Duodenal mucosa (tissue), 2 donors: ENCODE measurements around the gene SLC9A9.

Experiments used
- H3K27ac ChIP-seq: one replicate; pipeline ENCODE4 v1.7.0; 2013; ENCODE audit warnings: low read depth, low read length
- H3K27me3 ChIP-seq, 2 donors: one replicate each; pipeline ENCODE4 v1.7.0; 2013; ENCODE audit warnings: low read length in 2 of 2, control low read depth in 1 of 2; ENCODE audit not compliant: insufficient read depth in 2 of 2, control insufficient read depth in 1 of 2
- H3K36me3 ChIP-seq, 2 donors: one replicate each; pipeline ENCODE4 v1.7.0; 2013; ENCODE audit warnings: low read length in 2 of 2, control low read depth in 1 of 2; ENCODE audit not compliant: insufficient read depth in 2 of 2, control insufficient read depth in 1 of 2
- H3K4me1 ChIP-seq, 2 donors: one replicate each; pipeline ENCODE4 v1.7.0; 2013; ENCODE audit warnings: low read length in 2 of 2, control low read depth in 1 of 2; ENCODE audit not compliant: insufficient read depth in 2 of 2, control insufficient read depth in 1 of 2
- H3K4me3 ChIP-seq, 2 donors: one replicate each; pipeline ENCODE4 v1.7.0; 2013; ENCODE audit warnings: low read length in 2 of 2, low read depth in 1 of 2
- H3K9ac ChIP-seq, 2 donors: one replicate each; pipeline ENCODE4 v1.7.0; 2013; ENCODE audit warnings: low read length in 2 of 2, low read depth in 1 of 2
- H3K9me3 ChIP-seq, 2 donors: one replicate each; pipeline ENCODE4 v1.7.0; 2013; ENCODE audit warnings: low read length in 2 of 2, control low read depth in 1 of 2; ENCODE audit not compliant: control insufficient read depth in 1 of 2

The SLC9A9 gene

GRCh38 chr3:143408771-143409170 lies 439.5 kb downstream of the SLC9A9 start:
- Histone ChIP-seq H3K4me3 (no peak overlapping the region), H3K9ac (no peak overlapping the region), H3K27me3 (no peaks in the 10 kb centered on the region), H3K36me3 (no peaks in the 10 kb centered on the region), H3K4me1 (no peaks in the 10 kb centered on the region), H3K27ac (no peak overlapping the region), H3K9me3 (no peaks in the 10 kb centered on the region)

GRCh38 chr3:143402602-143403001 lies 445.7 kb downstream of the SLC9A9 start:
- no peaks in the 10 kb centered on the region for H3K36me3 ChIP-seq
- H3K9me3 ChIP-seq, result no peaks in the 10 kb centered on the region
- H3K27ac ChIP-seq, result no peak overlapping the region
- H3K4me3 ChIP-seq, result no peak overlapping the region
- no peaks in the 10 kb centered on the region for H3K27me3 ChIP-seq
- H3K9ac ChIP-seq, result no peak overlapping the region
- no peaks in the 10 kb centered on the region for H3K4me1 ChIP-seq

- H3K27me3 ChIP-seq, result no peaks in the 10 kb centered on the region
- H3K36me3 ChIP-seq, result no peaks in the 10 kb centered on the region
- no peak overlapping the region for H3K9ac ChIP-seq
- H3K4me1 ChIP-seq, result no peaks in the 10 kb centered on the region
- no peaks in the 10 kb centered on the region for H3K9me3 ChIP-seq
- H3K4me3 ChIP-seq, result no peak overlapping the region
- H3K27ac ChIP-seq, result no peak overlapping the region
Observed at GRCh38 chr3:143396790-143397189, 451.5 kb downstream of the SLC9A9 start.

- H3K4me1 ChIP-seq, result no peaks in the 10 kb centered on the region
- no peak overlapping the region for H3K27ac ChIP-seq
- H3K9me3 ChIP-seq, result no peaks in the 10 kb centered on the region
- H3K4me3 ChIP-seq, result no peak overlapping the region
- no peak overlapping the region for H3K9ac ChIP-seq
- H3K27me3 ChIP-seq, result no peaks in the 10 kb centered on the region
- no peaks in the 10 kb centered on the region for H3K36me3 ChIP-seq
Observed at GRCh38 chr3:143389388-143389787, 458.9 kb downstream of the SLC9A9 start.

GRCh38 chr3:143387425-143387824 lies 460.8 kb downstream of the SLC9A9 start:
- H3K9ac ChIP-seq, result no peak overlapping the region

GRCh38 chr3:143384076-143384475 lies 464.2 kb downstream of the SLC9A9 start:
- Histone ChIP-seq H3K27ac (no peak overlapping the region), H3K9me3 (no peaks in the 10 kb centered on the region), H3K36me3 (no peaks in the 10 kb centered on the region)

More at GRCh38 chr3:143387425-143387824, 460.8 kb downstream of the SLC9A9 start:
- Histone ChIP-seq H3K27me3 (no peaks in the 10 kb centered on the region), H3K4me1 (no peaks in the 10 kb centered on the region), H3K9me3 (no peaks in the 10 kb centered on the region), H3K27ac (no peak overlapping the region), H3K36me3 (no peaks in the 10 kb centered on the region), H3K4me3 (no peak overlapping the region)

GRCh38 chr3:143383421-143383820 lies 464.8 kb downstream of the SLC9A9 start:
- H3K9ac ChIP-seq, result no peak overlapping the region
- no peak overlapping the region for H3K4me3 ChIP-seq
- H3K9me3 ChIP-seq, result no peaks in the 10 kb centered on the region

More at GRCh38 chr3:143384076-143384475, 464.2 kb downstream of the SLC9A9 start:
- H3K4me3 ChIP-seq, result no peak overlapping the region
- H3K27me3 ChIP-seq, result no peaks in the 10 kb centered on the region
- no peak overlapping the region for H3K9ac ChIP-seq
- H3K4me1 ChIP-seq, result no peaks in the 10 kb centered on the region

GRCh38 chr3:143382816-143383215 lies 465.5 kb downstream of the SLC9A9 start:
- Histone ChIP-seq H3K4me1 (no peaks in the 10 kb centered on the region), H3K4me3 (no peak overlapping the region), H3K27me3 (no peaks in the 10 kb centered on the region), H3K27ac (no peak overlapping the region), H3K36me3 (no peaks in the 10 kb centered on the region), H3K9me3 (no peaks in the 10 kb centered on the region), H3K9ac (no peak overlapping the region)

More at GRCh38 chr3:143383421-143383820, 464.8 kb downstream of the SLC9A9 start:
- H3K27me3 ChIP-seq, result no peaks in the 10 kb centered on the region
- H3K4me1 ChIP-seq, result no peaks in the 10 kb centered on the region
- H3K27ac ChIP-seq, result no peak overlapping the region
- H3K36me3 ChIP-seq, result no peaks in the 10 kb centered on the region

- Histone ChIP-seq H3K27ac (no peak overlapping the region), H3K9me3 (no peaks in the 10 kb centered on the region), H3K36me3 (no peaks in the 10 kb centered on the region), H3K4me1 (no peaks in the 10 kb centered on the region), H3K4me3 (no peak overlapping the region), H3K27me3 (no peaks in the 10 kb centered on the region), H3K9ac (no peak overlapping the region)
Observed at GRCh38 chr3:143380449-143380848, 467.8 kb downstream of the SLC9A9 start.

GRCh38 chr3:143375698-143376097 lies 472.6 kb downstream of the SLC9A9 start:
- Histone ChIP-seq H3K4me3 (no peak overlapping the region), H3K36me3 (no peaks in the 10 kb centered on the region), H3K4me1 (no peaks in the 10 kb centered on the region), H3K27ac (no peak overlapping the region), H3K9ac (no peak overlapping the region), H3K27me3 (no peaks in the 10 kb centered on the region), H3K9me3 (no peaks in the 10 kb centered on the region)

GRCh38 chr3:143367171-143367570 lies 481.1 kb downstream of the SLC9A9 start:
- no peaks in the 10 kb centered on the region for H3K4me1 ChIP-seq
- H3K4me3 ChIP-seq, result no peak overlapping the region
- no peak overlapping the region for H3K27ac ChIP-seq
- H3K9me3 ChIP-seq, result no peaks in the 10 kb centered on the region
- no peaks in the 10 kb centered on the region for H3K36me3 ChIP-seq
- H3K27me3 ChIP-seq, result no peaks in the 10 kb centered on the region
- H3K9ac ChIP-seq, result no peak overlapping the region
